Transverse colon (tissue), 3 donors: Measurements from ENCODE around the gene CD22.

Source experiments
- CTCF ChIP-seq, 5 experiments: fragments of 200-600 bp in 3 of 5; fragments of 450-650 bp in 2 of 5; sonication (generic) in 3 of 5; IDR thresholded peaks; 1 replicate in 2 of 5; 2 replicates in 3 of 5; pipeline ENCODE4 v1.5.1; 2016 to 2017; ENCODE audit warnings: antibody characterized with exemption in 5 of 5, inconsistent platforms in 3 of 5, mild to moderate bottlenecking in 2 of 5, moderate library complexity in 1 of 5
- POLR2A ChIP-seq: fragments of 450-650 bp; IDR thresholded peaks from one replicate; pipeline ENCODE4 v1.6.1; 2016; ENCODE audit warnings: antibody characterized with exemption, mild to moderate bottlenecking, moderate library complexity

GRCh38 chr19:35337984-35338296 lies 9.0 kb downstream of the CD22 start:
- TF ChIP-seq CTCF (IDR thresholded peaks at IDR 0.05) (no peak), POLR2A (no peak)
